ENCODE results near the gene CDH8.
A peak's percentile ranks its signal among the peaks of the same experiment; 100 is the strongest.

Gene CDH8

GRCh38 chr16:62051942-62052341 is 15.7 kb upstream of the CDH8 start:
- H3K36me3 ChIP-seq (ENCODE audit: insufficient read depth, low read length), result no peaks in the 10 kb centered on the region
- no peaks in the 10 kb centered on the region for H3K27me3 ChIP-seq (ENCODE audit: control insufficient read depth in 1 of 2, insufficient read depth in 2 of 2, low read length in 2 of 2)
- H3K4me3 ChIP-seq (ENCODE audit: low read depth in 1 of 2, low read length in 2 of 2), result no peak overlapping the region
- H3K4me1 ChIP-seq (ENCODE audit: insufficient read depth, low read length), result no peaks in the 10 kb centered on the region
- no peak overlapping the region for H3K27ac ChIP-seq (ENCODE audit: low read depth, low read length)
- H3K9ac ChIP-seq (ENCODE audit: low read length), result no peak overlapping the region
- H3K9me3 ChIP-seq (ENCODE audit: low read length), result no peaks in the 10 kb centered on the region

GRCh38 chr16:62050793-62051192 is 14.6 kb upstream of the CDH8 start:
- Histone ChIP-seq H3K9me3 (ENCODE audit: low read length) (no peaks in the 10 kb centered on the region), H3K4me1 (ENCODE audit: insufficient read depth, low read length) (no peaks in the 10 kb centered on the region), H3K27me3 (ENCODE audit: control insufficient read depth in 1 of 2, insufficient read depth in 2 of 2, low read length in 2 of 2) (no peaks in the 10 kb centered on the region), H3K36me3 (ENCODE audit: insufficient read depth, low read length) (no peaks in the 10 kb centered on the region), H3K4me3 (ENCODE audit: low read depth in 1 of 2, low read length in 2 of 2) (no peak overlapping the region), H3K27ac (ENCODE audit: low read depth, low read length) (no peak overlapping the region), H3K9ac (ENCODE audit: low read length) (no peak overlapping the region)

DNA sequence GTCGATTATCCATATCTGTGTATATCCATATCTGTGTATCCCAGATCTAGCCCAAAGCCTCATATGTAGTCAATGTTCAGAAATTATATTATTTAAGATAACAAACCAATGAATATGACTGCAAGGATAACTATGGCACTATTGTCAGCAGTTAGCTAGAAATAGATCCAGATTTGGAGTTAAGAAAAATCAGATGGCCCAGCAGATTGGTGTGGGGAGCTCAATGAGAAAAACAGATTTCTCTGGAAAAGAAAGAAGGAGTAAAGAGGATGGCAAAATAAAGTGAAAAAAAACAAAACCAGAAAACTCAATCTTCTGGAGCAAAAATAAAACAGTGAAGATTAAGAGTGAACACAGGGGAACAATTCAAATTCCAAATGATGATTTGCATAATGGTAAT is 10.6 kb upstream of the CDH8 start:
- Histone ChIP-seq H3K27me3 (ENCODE audit: control insufficient read depth in 1 of 2, insufficient read depth in 2 of 2, low read length in 2 of 2) (no peaks in the 10 kb centered on the region), H3K4me1 (ENCODE audit: insufficient read depth, low read length) (no peaks in the 10 kb centered on the region), H3K9ac (ENCODE audit: low read length) (no peak overlapping the region), H3K4me3 (ENCODE audit: low read depth in 1 of 2, low read length in 2 of 2) (no peak overlapping the region), H3K27ac (ENCODE audit: low read depth, low read length) (no peak overlapping the region), H3K9me3 (ENCODE audit: low read length) (no peaks in the 10 kb centered on the region), H3K36me3 (ENCODE audit: insufficient read depth, low read length) (no peaks in the 10 kb centered on the region)

GRCh38 chr16:62041401-62041800 is 5.2 kb upstream of the CDH8 start:
- H3K4me3 ChIP-seq (ENCODE audit: low read depth in 1 of 2, low read length in 2 of 2), result no peak overlapping the region
- H3K9ac ChIP-seq (ENCODE audit: low read length), result no peak overlapping the region
- no peak overlapping the region for H3K27ac ChIP-seq (ENCODE audit: low read depth, low read length)
- H3K9me3 ChIP-seq (ENCODE audit: low read length), result no peaks in the 10 kb centered on the region
- H3K36me3 ChIP-seq (ENCODE audit: insufficient read depth, low read length), result no peaks in the 10 kb centered on the region
- no peaks in the 10 kb centered on the region for H3K4me1 ChIP-seq (ENCODE audit: insufficient read depth, low read length)
- H3K27me3 ChIP-seq (ENCODE audit: control insufficient read depth in 1 of 2, insufficient read depth in 2 of 2, low read length in 2 of 2), result peaks cover 0 to 7% of the 10 kb centered on the region in 2 donors

DNA sequence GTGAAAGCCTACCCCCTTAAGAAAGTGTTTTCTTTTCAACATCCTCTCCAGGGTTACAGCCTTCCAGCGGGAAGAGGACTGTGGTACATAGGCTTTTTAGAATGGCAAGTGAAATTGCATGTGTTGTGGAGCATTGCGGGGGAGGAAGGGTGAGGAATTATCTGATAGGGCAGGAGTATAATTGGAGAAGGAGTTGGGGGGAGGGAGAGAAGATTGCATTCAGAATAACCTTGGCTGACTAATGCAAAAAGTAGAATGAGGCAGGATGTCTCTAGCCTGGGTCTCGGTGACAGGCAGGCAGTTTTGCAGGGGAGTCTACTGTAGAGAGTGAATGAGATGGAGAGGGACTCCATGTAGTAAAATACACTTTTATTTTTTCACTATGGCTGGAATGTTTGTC is 2.4 kb upstream of the CDH8 start:
- Histone ChIP-seq H3K4me1 (ENCODE audit: insufficient read depth, low read length) (peaks cover 4% of the 10 kb centered on the region), H3K9ac (ENCODE audit: low read length) (no peak overlapping the region), H3K4me3 (ENCODE audit: low read depth in 1 of 2, low read length in 2 of 2) (no peak overlapping the region), H3K27ac (ENCODE audit: low read depth, low read length) (no peak overlapping the region), H3K36me3 (ENCODE audit: insufficient read depth, low read length) (no peaks in the 10 kb centered on the region), H3K27me3 (ENCODE audit: control insufficient read depth in 1 of 2, insufficient read depth in 2 of 2, low read length in 2 of 2) (peaks cover 21 to 33% of the 10 kb centered on the region in 2 donors), H3K9me3 (ENCODE audit: low read length) (no peaks in the 10 kb centered on the region)

DNA sequence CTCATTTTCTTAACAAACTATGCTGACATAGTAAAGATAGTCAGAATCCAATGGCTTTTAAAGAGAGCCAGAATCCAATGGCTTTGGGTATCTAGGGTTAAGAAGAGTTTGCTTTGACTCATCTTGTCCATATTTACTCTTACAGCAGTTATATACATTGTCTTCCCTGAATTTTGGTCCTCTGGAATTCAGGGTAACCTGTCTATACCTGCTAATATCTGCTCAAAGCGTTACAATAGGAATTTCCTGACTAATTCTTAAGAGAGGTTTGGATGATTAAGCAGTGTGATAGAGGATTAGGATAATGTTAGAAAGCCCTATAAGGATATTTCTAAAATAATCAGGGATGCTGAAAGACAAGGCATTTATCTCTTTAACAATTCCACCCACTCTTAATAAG is 2.0 kb upstream of the CDH8 start:
- no peaks in the 10 kb centered on the region for H3K9me3 ChIP-seq (ENCODE audit: low read length)
- peaks cover 21 to 36% of the 10 kb centered on the region in 2 donors for H3K27me3 ChIP-seq (ENCODE audit: control insufficient read depth in 1 of 2, insufficient read depth in 2 of 2, low read length in 2 of 2)
- no peak overlapping the region for H3K27ac ChIP-seq (ENCODE audit: low read depth, low read length)
- no peak overlapping the region for H3K9ac ChIP-seq (ENCODE audit: low read length)
- peaks cover 4% of the 10 kb centered on the region for H3K4me1 ChIP-seq (ENCODE audit: insufficient read depth, low read length)
- H3K36me3 ChIP-seq (ENCODE audit: insufficient read depth, low read length), result no peaks in the 10 kb centered on the region
- H3K4me3 ChIP-seq (ENCODE audit: low read depth in 1 of 2, low read length in 2 of 2), result no peak overlapping the region

DNA sequence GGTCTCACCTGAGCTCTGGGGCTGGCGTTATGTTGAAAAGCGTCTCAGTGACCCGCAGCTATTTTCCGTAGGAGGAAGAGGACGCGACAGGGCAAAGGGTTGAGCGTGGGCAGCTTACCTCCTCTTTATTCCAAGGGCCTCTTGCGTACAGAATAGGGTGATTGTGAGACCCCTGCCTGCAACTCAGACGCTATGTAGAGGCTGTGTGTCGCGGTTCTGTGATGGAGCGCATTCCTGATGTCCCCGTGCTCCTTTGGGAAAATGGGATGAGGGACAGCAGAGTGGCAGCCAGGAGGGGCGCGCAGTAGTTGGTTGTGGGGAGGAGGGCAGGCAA is 531 bp upstream of the CDH8 start:
- H3K27ac ChIP-seq (ENCODE audit: low read depth, low read length), result no peak overlapping the region
- no peak overlapping the region for H3K9ac ChIP-seq (ENCODE audit: low read length)
- no peaks in the 10 kb centered on the region for H3K9me3 ChIP-seq (ENCODE audit: low read length)
- H3K27me3 ChIP-seq (ENCODE audit: control insufficient read depth in 1 of 2, insufficient read depth in 2 of 2, low read length in 2 of 2), result peaks cover 21 to 36% of the 10 kb centered on the region in 2 donors
- H3K4me3 ChIP-seq (ENCODE audit: low read depth in 1 of 2, low read length in 2 of 2), result no peak overlapping the region
- no peaks in the 10 kb centered on the region for H3K36me3 ChIP-seq (ENCODE audit: insufficient read depth, low read length)
- peaks cover 4% of the 10 kb centered on the region for H3K4me1 ChIP-seq (ENCODE audit: insufficient read depth, low read length)

GRCh38 chr16:62035115-62036092 is 834 bp downstream of the CDH8 start:
- Histone ChIP-seq H3K36me3 (ENCODE audit: insufficient read depth, low read length) (no peaks in the 10 kb centered on the region), H3K9ac (ENCODE audit: low read length) (no peak overlapping the region), H3K9me3 (ENCODE audit: low read length) (no peaks in the 10 kb centered on the region), H3K4me1 (ENCODE audit: insufficient read depth, low read length) (peaks cover 4% of the 10 kb centered on the region), H3K27me3 (ENCODE audit: control insufficient read depth in 1 of 2, insufficient read depth in 2 of 2, low read length in 2 of 2) (peaks cover 21 to 36% of the 10 kb centered on the region in 2 donors), H3K27ac (ENCODE audit: low read depth, low read length) (no peak overlapping the region), H3K4me3 (ENCODE audit: low read depth in 1 of 2, low read length in 2 of 2) (peak overlapping the region; percentile 7 to 45)

GRCh38 chr16:62034231-62035114 is 1.8 kb downstream of the CDH8 start:
- H3K27ac ChIP-seq (ENCODE audit: low read depth, low read length), result no peak overlapping the region
- H3K36me3 ChIP-seq (ENCODE audit: insufficient read depth, low read length), result no peaks in the 10 kb centered on the region
- no peak overlapping the region for H3K9ac ChIP-seq (ENCODE audit: low read length)
- peak overlapping the region; percentile 7 to 45 for H3K4me3 ChIP-seq (ENCODE audit: low read depth in 1 of 2, low read length in 2 of 2)
- peaks cover 21 to 36% of the 10 kb centered on the region in 2 donors for H3K27me3 ChIP-seq (ENCODE audit: control insufficient read depth in 1 of 2, insufficient read depth in 2 of 2, low read length in 2 of 2)
- no peaks in the 10 kb centered on the region for H3K9me3 ChIP-seq (ENCODE audit: low read length)
- peaks cover 4% of the 10 kb centered on the region for H3K4me1 ChIP-seq (ENCODE audit: insufficient read depth, low read length)

DNA sequence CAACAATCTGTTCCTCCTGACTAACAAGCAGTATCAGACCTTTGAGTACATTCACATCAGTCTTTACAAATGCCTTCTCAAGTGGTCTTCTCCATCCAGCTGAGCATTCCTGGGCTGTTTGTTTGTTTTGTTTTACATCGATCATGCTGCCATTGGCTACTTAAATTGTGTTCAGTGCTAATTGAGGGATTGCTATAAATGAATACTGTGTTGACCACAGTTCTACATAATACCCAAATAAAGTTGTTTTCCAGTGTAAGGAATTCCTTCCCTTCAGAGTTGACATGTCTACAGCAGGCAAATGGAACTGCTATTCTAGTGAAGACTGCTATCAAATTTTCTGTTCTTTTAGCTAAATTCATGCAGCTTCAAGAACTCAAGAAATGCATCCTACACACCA is 3.2 kb downstream of the CDH8 start:
- Histone ChIP-seq H3K4me1 (ENCODE audit: insufficient read depth, low read length) (peaks cover 4% of the 10 kb centered on the region), H3K36me3 (ENCODE audit: insufficient read depth, low read length) (no peaks in the 10 kb centered on the region), H3K9ac (ENCODE audit: low read length) (no peak overlapping the region), H3K27me3 (ENCODE audit: control insufficient read depth in 1 of 2, insufficient read depth in 2 of 2, low read length in 2 of 2) (peaks cover 21 to 36% of the 10 kb centered on the region in 2 donors), H3K9me3 (ENCODE audit: low read length) (no peaks in the 10 kb centered on the region), H3K27ac (ENCODE audit: low read depth, low read length) (no peak overlapping the region), H3K4me3 (ENCODE audit: low read depth in 1 of 2, low read length in 2 of 2) (no peak overlapping the region)

- Histone ChIP-seq H3K4me3 (ENCODE audit: low read depth in 1 of 2, low read length in 2 of 2) (no peak overlapping the region), H3K4me1 (ENCODE audit: insufficient read depth, low read length) (no peaks in the 10 kb centered on the region), H3K9me3 (ENCODE audit: low read length) (no peaks in the 10 kb centered on the region), H3K27ac (ENCODE audit: low read depth, low read length) (no peak overlapping the region), H3K27me3 (ENCODE audit: control insufficient read depth in 1 of 2, insufficient read depth in 2 of 2, low read length in 2 of 2) (peaks cover 9 to 16% of the 10 kb centered on the region in 2 donors), H3K9ac (ENCODE audit: low read length) (no peak overlapping the region), H3K36me3 (ENCODE audit: insufficient read depth, low read length) (no peaks in the 10 kb centered on the region)
Measured at GRCh38 chr16:62029947-62030346, 6.3 kb downstream of the CDH8 start.

Data from muscle layer of colon (tissue), 2 donors.